ENCODE results near the gene CST1.
"Not testable (repeated sequence)": the region's sequence is repeated elsewhere in the genome, so short reads cannot be mapped to it uniquely, and the experiment has no call there.

The CST1 gene

GRCh38 chr20:23756792-23757191 lies 6.1 kb upstream of the CST1 start:
- in situ Hi-C loops (cut with MboI; ENCODE audit: low sequenced_read_pairs): not testable (repeated sequence)

- in situ Hi-C loops (cut with MboI; ENCODE audit: low sequenced_read_pairs): not testable (repeated sequence)
Observed at GRCh38 chr20:23755131-23755611, 4.4 kb upstream of the CST1 start.

GRCh38 chr20:23754731-23755130 lies 4.0 kb upstream of the CST1 start:
- in situ Hi-C loops (cut with MboI; ENCODE audit: low sequenced_read_pairs): no loop called here

- in situ Hi-C loops (cut with MboI; ENCODE audit: low sequenced_read_pairs): no loop called here
Observed at GRCh38 chr20:23753589-23753988, 2.9 kb upstream of the CST1 start.

GRCh38 chr20:23753194-23753548 lies 2.4 kb upstream of the CST1 start:
- in situ Hi-C loops (cut with MboI; ENCODE audit: low sequenced_read_pairs): no loop called here

GRCh38 chr20:23752481-23753193 lies 1.9 kb upstream of the CST1 start:
- in situ Hi-C loops (cut with MboI; ENCODE audit: low sequenced_read_pairs): no loop called here

GRCh38 chr20:23752019-23752418 lies 1.3 kb upstream of the CST1 start:
- in situ Hi-C loops (cut with MboI; ENCODE audit: low sequenced_read_pairs): no loop called here

- in situ Hi-C loops (cut with MboI; ENCODE audit: low sequenced_read_pairs): no loop called here
Observed at GRCh38 chr20:23749746-23750145, 989 bp downstream of the CST1 start.

- in situ Hi-C loops (cut with MboI; ENCODE audit: low sequenced_read_pairs): not testable (repeated sequence)
Observed at GRCh38 chr20:23748975-23749374, 1.8 kb downstream of the CST1 start.

- in situ Hi-C loops (cut with MboI; ENCODE audit: low sequenced_read_pairs): not testable (repeated sequence)
Observed at GRCh38 chr20:23747551-23747950, 3.2 kb downstream of the CST1 start.

- in situ Hi-C loops (cut with MboI; ENCODE audit: low sequenced_read_pairs): not testable (repeated sequence)
Observed at GRCh38 chr20:23747092-23747491, 3.6 kb downstream of the CST1 start.

- in situ Hi-C loops (cut with MboI; ENCODE audit: low sequenced_read_pairs): no loop called here
Observed at GRCh38 chr20:23746321-23746720, 4.4 kb downstream of the CST1 start.

- in situ Hi-C loops (cut with MboI; ENCODE audit: low sequenced_read_pairs): no loop called here
Observed at GRCh38 chr20:23745247-23745646, 5.5 kb downstream of the CST1 start.

- in situ Hi-C loops (cut with MboI; ENCODE audit: low sequenced_read_pairs): no loop called here
Observed at GRCh38 chr20:23744817-23745216, 5.9 kb downstream of the CST1 start.

- in situ Hi-C loops (cut with MboI; ENCODE audit: low sequenced_read_pairs): not testable (repeated sequence)
Observed at GRCh38 chr20:23735391-23735790, 15.3 kb downstream of the CST1 start.

GRCh38 chr20:23734949-23735348 lies 15.8 kb downstream of the CST1 start:
- in situ Hi-C loops (cut with MboI; ENCODE audit: low sequenced_read_pairs): not testable (repeated sequence)

GRCh38 chr20:23734440-23734839 lies 16.3 kb downstream of the CST1 start:
- in situ Hi-C loops (cut with MboI; ENCODE audit: low sequenced_read_pairs): not testable (repeated sequence)

GRCh38 chr20:23727016-23727415 lies 23.7 kb downstream of the CST1 start:
- in situ Hi-C loops (cut with MboI; ENCODE audit: low sequenced_read_pairs): no loop called here

GRCh38 chr20:23725102-23725501 lies 25.6 kb downstream of the CST1 start:
- in situ Hi-C loops (cut with MboI; ENCODE audit: low sequenced_read_pairs): no loop called here

- in situ Hi-C loops (cut with MboI; ENCODE audit: low sequenced_read_pairs): not testable (repeated sequence)
Observed at GRCh38 chr20:23723659-23724307, 27.0 kb downstream of the CST1 start.

- in situ Hi-C loops (cut with MboI; ENCODE audit: low sequenced_read_pairs): not testable (repeated sequence)
Observed at GRCh38 chr20:23722851-23723250, 27.9 kb downstream of the CST1 start.

GRCh38 chr20:23721962-23722361 lies 28.8 kb downstream of the CST1 start:
- in situ Hi-C loops (cut with MboI; ENCODE audit: low sequenced_read_pairs): no loop called here

All from hTERT RPE-1 (cell line).